ENCODE results near the gene PCDHGC5.
A peak's percentile ranks its signal among the peaks of the same experiment; 100 is the strongest.

The PCDHGC5 gene

DNA sequence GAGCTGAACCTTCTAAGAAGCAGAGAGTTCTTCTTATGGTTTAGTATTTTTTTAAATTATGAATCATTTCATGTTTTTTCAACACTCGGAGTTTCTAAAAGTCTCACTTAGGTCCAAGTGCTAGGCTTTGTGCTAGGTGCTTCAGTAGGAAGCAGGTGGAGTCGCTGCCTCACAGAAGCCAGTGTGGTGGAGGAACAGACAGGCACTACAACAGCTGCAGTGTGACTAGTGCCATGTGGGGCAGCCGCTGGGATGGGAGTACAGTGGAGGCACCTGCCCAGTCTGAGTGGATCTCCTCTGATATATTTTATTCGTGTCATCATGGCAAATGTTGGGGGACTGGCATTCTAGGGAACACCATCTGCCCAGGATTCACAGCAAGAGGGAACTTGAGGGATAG lies 15.3 kb downstream of the PCDHGC5 start:
- TF ChIP-seq ARNTL (CRISPR knock-in tag; IDR thresholded peaks at IDR 0.05; ENCODE audit: borderline replicate concordance, low read depth): no peak
- no peak for TF ChIP-seq GLIS3 (CRISPR knock-in tag; IDR thresholded peaks at IDR 0.05)
- TF ChIP-seq, protein P1, sequence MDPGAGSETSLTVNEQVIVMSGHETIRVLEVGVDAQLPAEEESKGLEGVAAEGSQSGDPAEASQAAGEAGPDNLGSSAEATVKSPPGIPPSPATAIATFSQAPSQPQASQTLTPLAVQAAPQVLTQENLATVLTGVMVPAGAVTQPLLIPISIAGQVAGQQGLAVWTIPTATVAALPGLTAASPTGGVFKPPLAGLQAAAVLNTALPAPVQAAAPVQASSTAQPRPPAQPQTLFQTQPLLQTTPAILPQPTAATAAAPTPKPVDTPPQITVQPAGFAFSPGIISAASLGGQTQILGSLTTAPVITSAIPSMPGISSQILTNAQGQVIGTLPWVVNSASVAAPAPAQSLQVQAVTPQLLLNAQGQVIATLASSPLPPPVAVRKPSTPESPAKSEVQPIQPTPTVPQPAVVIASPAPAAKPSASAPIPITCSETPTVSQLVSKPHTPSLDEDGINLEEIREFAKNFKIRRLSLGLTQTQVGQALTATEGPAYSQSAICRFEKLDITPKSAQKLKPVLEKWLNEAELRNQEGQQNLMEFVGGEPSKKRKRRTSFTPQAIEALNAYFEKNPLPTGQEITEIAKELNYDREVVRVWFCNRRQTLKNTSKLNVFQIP (CRISPR knock-in tag; IDR thresholded peaks at IDR 0.05; ENCODE audit: borderline replicate concordance, low read depth): no peak
- TF ChIP-seq ZNF565 (CRISPR knock-in tag; conservative IDR thresholded peaks at IDR 0.05; ENCODE audit: low read depth): no peak
- no peak for TF ChIP-seq ZC3H10 (CRISPR knock-in tag; IDR thresholded peaks at IDR 0.05)
- TF ChIP-seq OSR1 (CRISPR knock-in tag; IDR thresholded peaks at IDR 0.05): no peak
- no peak for TF ChIP-seq BACH2 (CRISPR knock-in tag; IDR thresholded peaks at IDR 0.05; ENCODE audit: borderline replicate concordance)
- ATAC-seq: no peak

DNA sequence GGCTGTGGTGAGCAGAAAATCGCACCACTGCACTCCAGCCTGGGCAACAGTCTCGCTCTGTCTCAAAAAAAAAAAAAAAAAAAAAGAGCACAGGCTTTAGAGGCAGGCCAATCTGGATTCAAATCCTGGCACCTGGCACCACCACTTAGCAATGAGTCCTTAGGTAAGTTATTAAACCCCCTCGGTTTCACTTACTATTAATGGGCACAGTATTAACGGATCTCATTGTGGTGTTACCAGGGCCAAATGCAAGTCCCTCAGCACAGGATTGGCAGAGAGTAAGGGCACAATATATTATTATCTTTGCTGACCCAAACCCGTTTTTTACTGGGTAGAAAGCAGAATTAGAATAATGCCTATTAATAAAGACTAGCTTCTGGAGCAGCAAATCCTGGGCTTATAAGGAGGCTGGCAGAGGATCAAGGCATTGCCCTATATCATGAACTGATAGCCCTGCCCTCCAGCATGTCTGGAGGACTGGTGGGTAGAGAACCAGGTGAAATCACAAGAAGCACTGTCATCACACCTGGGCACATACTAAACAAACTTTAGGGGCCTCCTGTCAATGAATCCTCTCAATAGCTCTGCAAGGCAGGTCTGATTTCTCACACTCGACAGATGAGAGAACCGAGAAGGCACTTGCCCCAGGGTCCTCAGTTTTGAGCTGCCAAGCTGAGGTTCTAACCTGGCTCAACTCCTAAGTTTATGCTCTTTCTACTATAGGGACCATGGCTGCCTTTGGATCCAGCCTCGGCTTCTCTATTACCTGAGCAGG lies 17.7 kb downstream of the PCDHGC5 start:
- no peak for ATAC-seq
- TF ChIP-seq PPARA (CRISPR knock-in tag; IDR thresholded peaks at IDR 0.05; ENCODE audit: borderline replicate concordance) (no peak), ARNTL (CRISPR knock-in tag; IDR thresholded peaks at IDR 0.05; ENCODE audit: borderline replicate concordance, low read depth) (no peak), CSDC2 (CRISPR knock-in tag; IDR thresholded peaks at IDR 0.05) (no peak), BACH2 (CRISPR knock-in tag; IDR thresholded peaks at IDR 0.05; ENCODE audit: borderline replicate concordance) (no peak), ISL1 (CRISPR knock-in tag; IDR thresholded peaks at IDR 0.05) (no peak), ZNF8 (CRISPR knock-in tag; IDR thresholded peaks at IDR 0.05) (no peak), GLIS3 (CRISPR knock-in tag; IDR thresholded peaks at IDR 0.05) (no peak)
- TF ChIP-seq, protein P2, sequence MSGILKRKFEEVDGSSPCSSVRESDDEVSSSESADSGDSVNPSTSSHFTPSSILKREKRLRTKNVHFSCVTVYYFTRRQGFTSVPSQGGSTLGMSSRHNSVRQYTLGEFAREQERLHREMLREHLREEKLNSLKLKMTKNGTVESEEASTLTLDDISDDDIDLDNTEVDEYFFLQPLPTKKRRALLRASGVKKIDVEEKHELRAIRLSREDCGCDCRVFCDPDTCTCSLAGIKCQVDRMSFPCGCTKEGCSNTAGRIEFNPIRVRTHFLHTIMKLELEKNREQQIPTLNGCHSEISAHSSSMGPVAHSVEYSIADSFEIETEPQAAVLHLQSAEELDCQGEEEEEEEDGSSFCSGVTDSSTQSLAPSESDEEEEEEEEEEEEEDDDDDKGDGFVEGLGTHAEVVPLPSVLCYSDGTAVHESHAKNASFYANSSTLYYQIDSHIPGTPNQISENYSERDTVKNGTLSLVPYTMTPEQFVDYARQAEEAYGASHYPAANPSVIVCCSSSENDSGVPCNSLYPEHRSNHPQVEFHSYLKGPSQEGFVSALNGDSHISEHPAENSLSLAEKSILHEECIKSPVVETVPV (CRISPR knock-in tag; IDR thresholded peaks at IDR 0.05): no peak

DNA sequence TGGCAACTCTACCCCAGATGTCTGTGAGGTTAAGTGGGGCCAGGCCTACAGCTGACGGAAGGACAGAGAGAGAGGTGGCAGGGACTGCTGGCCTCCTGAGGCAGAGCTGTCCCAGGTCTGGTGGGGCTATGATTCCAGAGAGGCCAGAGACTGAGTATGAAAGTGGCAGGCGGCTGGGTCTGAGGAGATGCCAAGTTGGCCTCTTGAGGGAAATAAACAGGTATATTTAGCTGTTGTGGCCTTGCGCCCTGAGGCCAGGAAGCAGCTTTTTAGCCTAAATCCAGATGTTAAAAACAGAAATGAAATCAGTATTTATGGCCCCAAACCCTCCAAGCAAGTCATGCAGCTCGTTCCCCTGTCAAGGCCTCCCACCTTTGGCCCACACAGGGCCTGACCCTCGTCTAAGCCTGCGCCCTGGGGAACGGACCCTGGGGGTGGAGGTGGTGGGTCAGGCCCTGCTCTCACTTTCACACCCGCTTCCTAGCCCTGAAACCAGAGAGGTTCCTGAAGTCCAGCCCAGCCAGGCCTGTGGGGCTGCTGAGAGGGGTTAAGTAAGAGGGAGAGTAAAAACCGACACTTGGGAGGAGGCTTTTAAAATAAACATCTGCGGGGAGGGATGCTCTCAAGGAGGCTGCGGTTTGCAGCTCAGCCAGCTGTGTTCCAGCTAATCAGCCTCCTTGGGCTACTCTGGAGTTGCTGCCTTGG lies 18.7 kb downstream of the PCDHGC5 start:
- TF ChIP-seq, protein P3, sequence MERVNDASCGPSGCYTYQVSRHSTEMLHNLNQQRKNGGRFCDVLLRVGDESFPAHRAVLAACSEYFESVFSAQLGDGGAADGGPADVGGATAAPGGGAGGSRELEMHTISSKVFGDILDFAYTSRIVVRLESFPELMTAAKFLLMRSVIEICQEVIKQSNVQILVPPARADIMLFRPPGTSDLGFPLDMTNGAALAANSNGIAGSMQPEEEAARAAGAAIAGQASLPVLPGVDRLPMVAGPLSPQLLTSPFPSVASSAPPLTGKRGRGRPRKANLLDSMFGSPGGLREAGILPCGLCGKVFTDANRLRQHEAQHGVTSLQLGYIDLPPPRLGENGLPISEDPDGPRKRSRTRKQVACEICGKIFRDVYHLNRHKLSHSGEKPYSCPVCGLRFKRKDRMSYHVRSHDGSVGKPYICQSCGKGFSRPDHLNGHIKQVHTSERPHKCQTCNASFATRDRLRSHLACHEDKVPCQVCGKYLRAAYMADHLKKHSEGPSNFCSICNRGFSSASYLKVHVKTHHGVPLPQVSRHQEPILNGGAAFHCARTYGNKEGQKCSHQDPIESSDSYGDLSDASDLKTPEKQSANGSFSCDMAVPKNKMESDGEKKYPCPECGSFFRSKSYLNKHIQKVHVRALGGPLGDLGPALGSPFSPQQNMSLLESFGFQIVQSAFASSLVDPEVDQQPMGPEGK (CRISPR knock-in tag; IDR thresholded peaks at IDR 0.05; ENCODE audit: borderline replicate concordance): no peak
- ATAC-seq: peak; percentile 7; the same call in 2 of the 3 replicates

DNA sequence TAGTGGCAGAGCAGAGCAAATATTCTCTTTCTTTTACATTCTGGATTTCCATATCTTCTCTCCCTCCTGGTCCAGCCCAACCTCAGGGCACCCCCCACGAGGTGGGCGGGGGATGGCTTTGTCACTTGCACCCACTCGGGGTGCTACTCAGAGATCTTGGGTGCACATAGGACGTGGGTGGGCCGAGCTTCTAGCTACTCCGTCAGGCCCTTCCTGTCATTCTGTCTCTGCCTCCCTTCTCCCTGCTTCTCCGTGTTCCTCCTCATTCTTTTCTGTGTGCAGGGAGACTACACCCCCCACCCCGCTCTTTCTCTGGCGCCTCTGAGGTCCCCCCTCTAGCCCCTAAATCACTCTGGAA lies 19.5 kb downstream of the PCDHGC5 start:
- TF ChIP-seq RARB (CRISPR knock-in tag; IDR thresholded peaks at IDR 0.05): no peak
- TF ChIP-seq ARNTL (CRISPR knock-in tag; IDR thresholded peaks at IDR 0.05; ENCODE audit: borderline replicate concordance, low read depth): no peak
- peak; percentile 80 for TF ChIP-seq ZFP3 (CRISPR knock-in tag; IDR thresholded peaks at IDR 0.05)
- no peak for TF ChIP-seq PPARA (CRISPR knock-in tag; IDR thresholded peaks at IDR 0.05; ENCODE audit: borderline replicate concordance)
- no peak for TF ChIP-seq ZNF8 (CRISPR knock-in tag; IDR thresholded peaks at IDR 0.05)
- ATAC-seq: peak; percentile 60

DNA sequence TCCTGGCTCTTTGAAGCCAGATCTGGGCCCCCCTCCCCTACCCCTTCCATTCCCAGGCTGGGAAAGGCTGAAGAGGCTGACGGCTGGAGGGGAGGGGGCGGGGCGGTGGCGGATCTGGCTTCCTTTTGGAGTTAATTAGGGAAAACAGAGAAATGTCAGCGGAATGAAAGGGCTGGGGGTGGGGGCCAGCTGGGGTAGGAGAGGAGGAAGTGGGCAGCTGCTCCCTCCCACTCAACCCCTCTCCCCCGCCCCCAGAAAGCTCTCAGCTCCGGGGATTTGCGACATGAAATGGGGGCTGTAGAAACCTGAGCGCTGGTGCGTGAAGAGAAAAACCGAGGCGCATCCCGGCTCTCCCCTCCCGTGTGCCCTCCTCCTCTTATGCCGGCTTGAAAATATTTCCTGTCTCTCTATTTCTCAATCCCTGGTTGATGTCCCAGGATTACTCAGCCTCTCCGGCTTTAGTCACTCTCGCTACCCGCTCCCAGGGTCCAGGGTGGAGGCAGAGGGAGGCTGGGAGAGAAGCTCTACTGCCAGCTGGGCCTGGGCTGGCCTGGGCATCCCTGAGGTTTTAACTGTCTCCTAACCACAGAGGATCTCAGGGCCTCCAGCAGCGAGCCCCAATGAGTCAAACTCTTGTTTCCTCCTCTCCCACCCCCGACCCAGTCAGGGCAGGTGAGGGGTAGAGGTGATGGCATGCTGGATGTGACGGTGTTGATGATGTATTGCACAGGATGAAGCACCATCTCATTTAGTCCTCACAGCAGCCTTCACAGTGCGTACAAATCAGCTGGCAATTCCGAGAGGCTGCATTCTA lies 20.1 kb downstream of the PCDHGC5 start:
- TF ChIP-seq RARB (CRISPR knock-in tag; IDR thresholded peaks at IDR 0.05) (no peak), ISL1 (CRISPR knock-in tag; IDR thresholded peaks at IDR 0.05) (no peak), OSR1 (CRISPR knock-in tag; IDR thresholded peaks at IDR 0.05) (no peak), TCF4 (CRISPR knock-in tag; IDR thresholded peaks at IDR 0.05; ENCODE audit: borderline replicate concordance) (no peak), PPARA (CRISPR knock-in tag; IDR thresholded peaks at IDR 0.05; ENCODE audit: borderline replicate concordance) (no peak), SNAI2 (CRISPR knock-in tag; IDR thresholded peaks at IDR 0.05) (no peak), ZNF8 (CRISPR knock-in tag; IDR thresholded peaks at IDR 0.05) (no peak), ZFP3 (CRISPR knock-in tag; IDR thresholded peaks at IDR 0.05) (peak; percentile 34; the same call in 1 of the 2 replicates), ZNF70 (CRISPR knock-in tag; IDR thresholded peaks at IDR 0.05) (no peak), ARNTL (CRISPR knock-in tag; IDR thresholded peaks at IDR 0.05; ENCODE audit: borderline replicate concordance, low read depth) (no peak), BACH2 (CRISPR knock-in tag; IDR thresholded peaks at IDR 0.05; ENCODE audit: borderline replicate concordance) (no peak), ZNF565 (CRISPR knock-in tag; conservative IDR thresholded peaks at IDR 0.05; ENCODE audit: low read depth) (no peak)
- TF ChIP-seq, protein P4, sequence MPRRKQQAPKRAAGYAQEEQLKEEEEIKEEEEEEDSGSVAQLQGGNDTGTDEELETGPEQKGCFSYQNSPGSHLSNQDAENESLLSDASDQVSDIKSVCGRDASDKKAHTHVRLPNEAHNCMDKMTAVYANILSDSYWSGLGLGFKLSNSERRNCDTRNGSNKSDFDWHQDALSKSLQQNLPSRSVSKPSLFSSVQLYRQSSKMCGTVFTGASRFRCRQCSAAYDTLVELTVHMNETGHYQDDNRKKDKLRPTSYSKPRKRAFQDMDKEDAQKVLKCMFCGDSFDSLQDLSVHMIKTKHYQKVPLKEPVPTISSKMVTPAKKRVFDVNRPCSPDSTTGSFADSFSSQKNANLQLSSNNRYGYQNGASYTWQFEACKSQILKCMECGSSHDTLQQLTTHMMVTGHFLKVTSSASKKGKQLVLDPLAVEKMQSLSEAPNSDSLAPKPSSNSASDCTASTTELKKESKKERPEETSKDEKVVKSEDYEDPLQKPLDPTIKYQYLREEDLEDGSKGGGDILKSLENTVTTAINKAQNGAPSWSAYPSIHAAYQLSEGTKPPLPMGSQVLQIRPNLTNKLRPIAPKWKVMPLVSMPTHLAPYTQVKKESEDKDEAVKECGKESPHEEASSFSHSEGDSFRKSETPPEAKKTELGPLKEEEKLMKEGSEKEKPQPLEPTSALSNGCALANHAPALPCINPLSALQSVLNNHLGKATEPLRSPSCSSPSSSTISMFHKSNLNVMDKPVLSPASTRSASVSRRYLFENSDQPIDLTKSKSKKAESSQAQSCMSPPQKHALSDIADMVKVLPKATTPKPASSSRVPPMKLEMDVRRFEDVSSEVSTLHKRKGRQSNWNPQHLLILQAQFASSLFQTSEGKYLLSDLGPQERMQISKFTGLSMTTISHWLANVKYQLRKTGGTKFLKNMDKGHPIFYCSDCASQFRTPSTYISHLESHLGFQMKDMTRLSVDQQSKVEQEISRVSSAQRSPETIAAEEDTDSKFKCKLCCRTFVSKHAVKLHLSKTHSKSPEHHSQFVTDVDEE (CRISPR knock-in tag; IDR thresholded peaks at IDR 0.05): no peak
- TF ChIP-seq, protein P3 (CRISPR knock-in tag; IDR thresholded peaks at IDR 0.05; ENCODE audit: borderline replicate concordance): peak; percentile 45; the same call in 1 of the 2 replicates
- ATAC-seq: peak; percentile 73

Measured in SK-N-SH treated with all-trans-retinoic acid at 6 μM for 48 hours (cell line).